HepG2 (cell line): ENCODE data around the gene NCR3LG1. TPM values are rescaled to one million over a fixed set of nuclear protein-coding genes. Genes with fewer than 3 reads are reported as not detected.

ENCODE experiments used
- ATAC-seq: fragments of 200-7000 bp; cut with Tn5 transposase; 3 replicates; pipeline ENCODE4 v1.9.1; 2020; ENCODE audit warnings: mild to moderate bottlenecking, moderate library complexity
- BruUV-seq: library from RNA; stranded (reverse); fragments of 400-500 nt; replicated peaks from 2 replicates; lab custom pipeline; 2021; lab: Mats Ljungman, UMichigan
- CTCF ChIA-PET: fragments of 300-600 bp; formaldehyde crosslinking; extraction: SDS; loops from one replicate; lab custom pipeline; 2021; ENCODE audit warnings: low total read pairs, inconsistent platforms, low intra/inter-chr PET ratio; lab: Yijun Ruan, JAX
- POLR2A ChIA-PET: fragments of 350-600 bp; sonication (Branson Sonifier 250); formaldehyde crosslinking; loops from one replicate; lab custom pipeline; 2020; ENCODE audit warnings: antibody characterized with exemption, inconsistent platforms; lab: Yijun Ruan, JAX
- DNase-seq: peaks from one replicate; pipeline ENCODE4 v3.0.0-alpha.2; 2015; ENCODE audit warnings: low spot score
- FAIRE-seq: peaks from 3 replicates; lab custom pipeline; 2011; peaks lifted over from hg19 to GRCh38; lab: Jason Lieb, UNC
- H2AFZ ChIP-seq: one replicate; pipeline ENCODE4 v1.6.1; 2011; ENCODE audit warnings: low read length, inconsistent platforms
- H3K27ac ChIP-seq: fragments of 300-600 bp; 3 replicates; pipeline ENCODE4 v1.8.0; 2011; ENCODE audit warnings: mixed run types, mild to moderate bottlenecking, mixed read lengths, low read length, inconsistent platforms; ENCODE audit not compliant: insufficient read depth; ENCODE audit errors: extremely low read length
- H3K27me3 ChIP-seq, 2 experiments: fragments of 200-600 bp in 1 of 2; 2 replicates in 1 of 2; 3 replicates in 1 of 2; pipeline versions ENCODE4 v1.6.0 to v1.8.0; 2011; ENCODE audit warnings: low read length in 2 of 2, mild to moderate bottlenecking in 2 of 2, moderate library complexity in 2 of 2, inconsistent platforms in 1 of 2; ENCODE audit not compliant: insufficient read depth in 2 of 2, control insufficient read depth in 1 of 2
- H3K36me3 ChIP-seq, 2 experiments: fragments of 200-600 bp in 1 of 2; replicated peaks in 1 of 2; 2 replicates in 1 of 2; 3 replicates in 1 of 2; pipeline versions ENCODE4 v1.5.1 to v1.8.0; 2011; ENCODE audit warnings: low read length in 2 of 2, inconsistent platforms in 1 of 2; ENCODE audit not compliant: insufficient read depth in 2 of 2, control insufficient read depth in 1 of 2
- H3K4me1 ChIP-seq: 2 replicates; pipeline ENCODE4 v1.5.1; 2012; ENCODE audit warnings: low read length, inconsistent platforms; ENCODE audit not compliant: insufficient read depth
- H3K4me2 ChIP-seq: 2 replicates; pipeline ENCODE4 v1.6.0; 2011; ENCODE audit warnings: low read depth, low read length, inconsistent platforms
- H3K4me3 ChIP-seq, 3 experiments: fragments of 200-600 bp in 1 of 3; sonication (generic), shearing (Covaris generic) in 1 of 3; replicated peaks in 1 of 3; 2 replicates each; pipeline ENCODE4 v1.5.1; 2011 to 2016; ENCODE audit warnings: low read length in 3 of 3, inconsistent platforms in 2 of 3, low read depth in 2 of 3, mild to moderate bottlenecking in 2 of 3, control low read depth in 1 of 3, mixed read lengths in 1 of 3; ENCODE audit not compliant: insufficient read depth in 1 of 3
- H3K79me2 ChIP-seq: one replicate; pipeline ENCODE4 v1.6.1; 2011; ENCODE audit warnings: low read length, inconsistent platforms; ENCODE audit not compliant: insufficient read depth
- H3K9ac ChIP-seq: 2 replicates; pipeline ENCODE4 v1.6.0; 2011; ENCODE audit warnings: mild to moderate bottlenecking, low read depth, low read length, inconsistent platforms; ENCODE audit not compliant: insufficient read depth
- H3K9me3 ChIP-seq: 2 replicates; pipeline ENCODE4 v1.5.1; 2012; ENCODE audit warnings: mild to moderate bottlenecking, low read length
- H4K20me1 ChIP-seq: 2 replicates; pipeline ENCODE4 v1.6.0; 2011; ENCODE audit warnings: inconsistent platforms, mild to moderate bottlenecking, low read length, moderate library complexity; ENCODE audit not compliant: insufficient read depth
- LCORL ChIP-seq, 2 experiments: fragments of 450-650 bp in 1 of 2; sonication (generic) in 1 of 2; formaldehyde crosslinking in 1 of 2; IDR thresholded peaks; 2 replicates each; pipeline versions ENCODE4 v1.5.0 to v1.6.1; 2017 to 2020; ENCODE audit warnings: antibody characterized with exemption in 1 of 2, missing genetic modification reagents in 1 of 2
- MZF1 ChIP-seq: sonication (generic); formaldehyde crosslinking; IDR thresholded peaks from 2 replicates; pipeline ENCODE4 v1.8.1; 2023; ENCODE audit warnings: mild to moderate bottlenecking, missing genetic modification reagents, borderline replicate concordance
- NR2F1 ChIP-seq, 2 experiments: fragments of 450-650 bp in 1 of 2; formaldehyde crosslinking in 1 of 2; IDR thresholded peaks; 2 replicates each; pipeline versions ENCODE4 v1.5.0 to v1.6.1; 2016 to 2020; ENCODE audit warnings: mild to moderate bottlenecking in 1 of 2, missing compliant biosample characterization in 1 of 2, missing genetic modification reagents in 1 of 2, moderate library complexity in 1 of 2
- SKI ChIP-seq: fragments of 450-650 bp; IDR thresholded peaks from one replicate; pipeline ENCODE4 v1.6.1; 2018; ENCODE audit warnings: mild to moderate bottlenecking; ENCODE audit not compliant: partially characterized antibody
- ZBTB8A ChIP-seq: sonication (generic); formaldehyde crosslinking; IDR thresholded peaks from 2 replicates; pipeline ENCODE4 v1.4.0; 2020; ENCODE audit warnings: mild to moderate bottlenecking, low read depth, missing genetic modification reagents, borderline replicate concordance
- ZNF124 ChIP-seq: sonication (generic); formaldehyde crosslinking; IDR thresholded peaks from 2 replicates; pipeline ENCODE4 v1.4.0; 2020; ENCODE audit warnings: missing genetic modification reagents
- ZNF296 ChIP-seq: sonication (generic); formaldehyde crosslinking; conservative IDR thresholded peaks from 2 replicates; pipeline ENCODE4 v1.5.0; 2020; ENCODE audit warnings: mild to moderate bottlenecking, missing genetic modification reagents
- WGBS: methylation state at CpG from one replicate; pipeline ENCODE4 v1.1.6; 2017; ENCODE audit warnings: low lambda C conversion rate; 5-methylcytosine and 5-hydroxymethylcytosine counted together
- in situ Hi-C: cut with HindIII; loops from 2 replicates; pipeline ENCODE4 v1.10.0; 2017; ENCODE audit warnings: low pct_unique_long_range_greater_than_20kb; ENCODE audit not compliant: extremely low pct_ligation_motif_present
- intact Hi-C: fragments of 100-400 bp; cut with micrococcal nuclease; formaldehyde crosslinking; loops from one replicate; pipeline ENCODE4 v1.10.0; 2022; ENCODE audit not compliant: unreplicated experiment
- polyA plus RNA-seq, 8 experiments: library from polyadenylated mRNA; depleted of rRNA in 3 of 8; stranded (reverse) in 7 of 8; unstranded in 1 of 8; fragments of >200 nt; fragmentation: Illumina TruSeq in 4 of 8; extraction: Trizol in 4 of 8; gene quantifications; 2 replicates each; pipeline versions ENCODE4 v1.2.1 to v1.2.3, GENCODE V29; 2011 to 2016; ENCODE audit warnings: low read depth in 4 of 8, missing spikeins in 1 of 8, mixed read lengths in 1 of 8; ENCODE audit not compliant: insufficient read depth in 1 of 8
- total RNA-seq, 5 experiments: library from RNA; depleted of rRNA; stranded (reverse); fragments of >200 nt; fragmentation: Illumina TruSeq; extraction: Trizol; gene quantifications; 2 replicates each; pipeline ENCODE4 v1.2.3, GENCODE V29; 2016; ENCODE audit warnings: low read depth in 1 of 5
- TF ChIP-seq, protein P1 (sequence below): sonication (generic); formaldehyde crosslinking; IDR thresholded peaks from 2 replicates; pipeline ENCODE4 v1.4.0; 2020; ENCODE audit warnings: mild to moderate bottlenecking, missing genetic modification reagents
- TF ChIP-seq, protein P2 (sequence below): IDR thresholded peaks from 2 replicates; pipeline ENCODE4 v1.6.1; 2018; ENCODE audit warnings: missing genetic modification reagents, mild to moderate bottlenecking, missing compliant biosample characterization
- TF ChIP-seq, protein P3 (sequence below): sonication (generic); formaldehyde crosslinking; conservative IDR thresholded peaks from 2 replicates; pipeline ENCODE4 v1.8.0; 2022; ENCODE audit warnings: mild to moderate bottlenecking, moderate library complexity, missing genetic modification reagents
- TF ChIP-seq, protein P4 (sequence below): sonication (generic); formaldehyde crosslinking; IDR thresholded peaks from 2 replicates; pipeline ENCODE4 v1.5.0; 2020; ENCODE audit warnings: missing genetic modification reagents, mild to moderate bottlenecking, borderline replicate concordance

Gene NCR3LG1
- total and polyA plus RNA-seq, 2 of the 13 experiments (the other 11 are each of a cell fraction or from before 2014, with no cell fraction given): 16.1 to 25.1 TPM

DNA sequence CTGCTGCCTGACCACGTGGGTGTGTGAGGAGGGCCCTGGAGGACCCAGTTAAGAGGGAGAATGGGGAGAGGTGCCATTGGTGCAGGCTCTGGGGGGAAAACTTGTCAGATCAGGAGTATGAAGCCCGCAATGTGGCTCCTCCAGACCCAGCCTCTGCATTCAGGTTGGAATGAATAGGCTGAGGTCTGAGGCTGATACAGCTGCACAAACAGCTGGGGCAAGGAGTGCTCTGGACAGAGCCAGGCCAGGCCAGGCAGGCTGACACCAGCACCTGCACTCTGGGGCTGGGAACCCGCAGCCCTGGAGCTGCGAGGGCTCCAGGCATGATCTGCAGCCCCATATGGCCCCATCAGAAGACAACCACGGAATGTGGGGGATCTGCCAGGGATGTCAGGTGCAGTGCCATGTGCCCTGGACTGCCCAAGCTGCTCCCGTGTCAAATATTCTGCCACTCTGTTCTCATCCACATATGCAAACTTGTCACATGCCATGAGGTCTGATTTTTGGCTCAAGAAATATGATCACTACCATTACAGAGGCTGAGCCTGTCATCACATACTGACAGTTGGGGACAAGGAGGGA is 64.0 kb downstream of the NCR3LG1 start:
- intact Hi-C loops: no loop called here
- WGBS: 0% methylated on average over 1 of the region's 6 CpGs

DNA sequence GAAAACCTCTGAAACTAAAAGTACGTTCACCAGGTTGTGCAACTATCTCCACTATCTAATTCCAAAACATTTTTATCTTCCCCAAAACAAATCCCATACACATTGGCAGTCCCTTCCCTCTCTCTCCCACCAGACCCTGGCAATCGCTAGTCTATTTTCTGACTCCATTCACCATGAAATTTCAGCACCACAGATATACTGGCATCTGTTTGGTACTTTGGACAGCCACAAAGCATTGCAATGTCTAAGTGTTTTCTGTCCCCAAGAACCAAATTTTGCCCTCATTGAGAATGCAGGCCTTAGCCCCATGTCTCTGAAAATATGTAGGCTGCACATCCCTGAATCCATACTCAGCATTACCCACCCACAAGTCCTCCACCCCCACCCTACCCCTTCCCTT is 64.9 kb downstream of the NCR3LG1 start:
- Histone ChIP-seq H3K27me3 (peaks cover 2 to 14% of the 10 kb centered on the region in 2 experiments; a peak in 3 of 5 replicates), H3K4me1 (peaks cover 10% of the 10 kb centered on the region), H2AFZ (no peak overlapping the region), H3K9ac (no peak overlapping the region), H3K4me2 (no peak overlapping the region), H3K9me3 (no peaks in the 10 kb centered on the region), H3K27ac (no peak overlapping the region), H3K36me3 (no peaks in the 10 kb centered on the region), H4K20me1 (no peaks in the 10 kb centered on the region), H3K79me2 (no peaks in the 10 kb centered on the region), H3K4me3 (no peak overlapping the region)
- 22% methylated on average over 2 of the region's 2 CpGs for whole genome bisulfite sequencing
- intact Hi-C loops: no loop called here
- ChIA-PET CTCF (no interaction called here), POLR2A (no interaction called here)
- in situ Hi-C loops: no loop called here
- DNase-seq (no peak), FAIRE-seq (no peak), ATAC-seq (no peak)
- no TSS peak for BruUV-seq
- TF ChIP-seq ZBTB8A: no peak
- TF ChIP-seq, protein P1, sequence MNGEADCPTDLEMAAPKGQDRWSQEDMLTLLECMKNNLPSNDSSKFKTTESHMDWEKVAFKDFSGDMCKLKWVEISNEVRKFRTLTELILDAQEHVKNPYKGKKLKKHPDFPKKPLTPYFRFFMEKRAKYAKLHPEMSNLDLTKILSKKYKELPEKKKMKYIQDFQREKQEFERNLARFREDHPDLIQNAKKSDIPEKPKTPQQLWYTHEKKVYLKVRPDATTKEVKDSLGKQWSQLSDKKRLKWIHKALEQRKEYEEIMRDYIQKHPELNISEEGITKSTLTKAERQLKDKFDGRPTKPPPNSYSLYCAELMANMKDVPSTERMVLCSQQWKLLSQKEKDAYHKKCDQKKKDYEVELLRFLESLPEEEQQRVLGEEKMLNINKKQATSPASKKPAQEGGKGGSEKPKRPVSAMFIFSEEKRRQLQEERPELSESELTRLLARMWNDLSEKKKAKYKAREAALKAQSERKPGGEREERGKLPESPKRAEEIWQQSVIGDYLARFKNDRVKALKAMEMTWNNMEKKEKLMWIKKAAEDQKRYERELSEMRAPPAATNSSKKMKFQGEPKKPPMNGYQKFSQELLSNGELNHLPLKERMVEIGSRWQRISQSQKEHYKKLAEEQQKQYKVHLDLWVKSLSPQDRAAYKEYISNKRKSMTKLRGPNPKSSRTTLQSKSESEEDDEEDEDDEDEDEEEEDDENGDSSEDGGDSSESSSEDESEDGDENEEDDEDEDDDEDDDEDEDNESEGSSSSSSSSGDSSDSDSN (CRISPR knock-in tag): no peak
- TF ChIP-seq SKI: no peak
- TF ChIP-seq, protein P2, sequence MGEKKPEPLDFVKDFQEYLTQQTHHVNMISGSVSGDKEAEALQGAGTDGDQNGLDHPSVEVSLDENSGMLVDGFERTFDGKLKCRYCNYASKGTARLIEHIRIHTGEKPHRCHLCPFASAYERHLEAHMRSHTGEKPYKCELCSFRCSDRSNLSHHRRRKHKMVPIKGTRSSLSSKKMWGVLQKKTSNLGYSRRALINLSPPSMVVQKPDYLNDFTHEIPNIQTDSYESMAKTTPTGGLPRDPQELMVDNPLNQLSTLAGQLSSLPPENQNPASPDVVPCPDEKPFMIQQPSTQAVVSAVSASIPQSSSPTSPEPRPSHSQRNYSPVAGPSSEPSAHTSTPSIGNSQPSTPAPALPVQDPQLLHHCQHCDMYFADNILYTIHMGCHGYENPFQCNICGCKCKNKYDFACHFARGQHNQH: no peak
- TF ChIP-seq NR2F1 (CRISPR knock-in tag; IDR thresholded peaks at IDR 0.05): no peak
- no peak for TF ChIP-seq ZNF296 (CRISPR knock-in tag)
- TF ChIP-seq, protein P3, sequence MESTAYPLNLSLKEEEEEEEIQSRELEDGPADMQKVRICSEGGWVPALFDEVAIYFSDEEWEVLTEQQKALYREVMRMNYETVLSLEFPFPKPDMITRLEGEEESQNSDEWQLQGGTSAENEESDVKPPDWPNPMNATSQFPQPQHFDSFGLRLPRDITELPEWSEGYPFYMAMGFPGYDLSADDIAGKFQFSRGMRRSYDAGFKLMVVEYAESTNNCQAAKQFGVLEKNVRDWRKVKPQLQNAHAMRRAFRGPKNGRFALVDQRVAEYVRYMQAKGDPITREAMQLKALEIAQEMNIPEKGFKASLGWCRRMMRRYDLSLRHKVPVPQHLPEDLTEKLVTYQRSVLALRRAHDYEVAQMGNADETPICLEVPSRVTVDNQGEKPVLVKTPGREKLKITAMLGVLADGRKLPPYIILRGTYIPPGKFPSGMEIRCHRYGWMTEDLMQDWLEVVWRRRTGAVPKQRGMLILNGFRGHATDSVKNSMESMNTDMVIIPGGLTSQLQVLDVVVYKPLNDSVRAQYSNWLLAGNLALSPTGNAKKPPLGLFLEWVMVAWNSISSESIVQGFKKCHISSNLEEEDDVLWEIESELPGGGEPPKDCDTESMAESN (CRISPR knock-in tag): no peak
- TF ChIP-seq, protein P4, sequence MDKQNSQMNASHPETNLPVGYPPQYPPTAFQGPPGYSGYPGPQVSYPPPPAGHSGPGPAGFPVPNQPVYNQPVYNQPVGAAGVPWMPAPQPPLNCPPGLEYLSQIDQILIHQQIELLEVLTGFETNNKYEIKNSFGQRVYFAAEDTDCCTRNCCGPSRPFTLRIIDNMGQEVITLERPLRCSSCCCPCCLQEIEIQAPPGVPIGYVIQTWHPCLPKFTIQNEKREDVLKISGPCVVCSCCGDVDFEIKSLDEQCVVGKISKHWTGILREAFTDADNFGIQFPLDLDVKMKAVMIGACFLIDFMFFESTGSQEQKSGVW (CRISPR knock-in tag): no peak
- no peak for TF ChIP-seq MZF1 (CRISPR knock-in tag)
- TF ChIP-seq LCORL (IDR thresholded peaks at IDR 0.05): no peak
- no peak for TF ChIP-seq LCORL (CRISPR knock-in tag; IDR thresholded peaks at IDR 0.05)

More for the DNA sequence above, 64.0 kb downstream of the NCR3LG1 start:
- Histone ChIP-seq H3K27ac (no peak overlapping the region), H3K4me1 (peaks cover 10% of the 10 kb centered on the region), H3K9ac (no peak overlapping the region), H3K4me3 (no peak overlapping the region), H3K9me3 (no peaks in the 10 kb centered on the region), H3K79me2 (no peaks in the 10 kb centered on the region), H3K36me3 (no peaks in the 10 kb centered on the region), H3K27me3 (peaks cover 0 to 13% of the 10 kb centered on the region in 2 experiments; a peak in 2 of 5 replicates), H3K4me2 (no peak overlapping the region)
- POLR2A ChIA-PET: no interaction called here
- no peak for DNase-seq
- CTCF ChIA-PET: no interaction called here
- no peak for ATAC-seq
- no TSS peak for BruUV-seq
- TF ChIP-seq ZNF124 (CRISPR knock-in tag): no peak
- TF ChIP-seq, all 625 proteins: peak for 0
- H4K20me1 ChIP-seq: no peaks in the 10 kb centered on the region
- in situ Hi-C loops: no loop called here
- H2AFZ ChIP-seq: no peak overlapping the region
- no peak for FAIRE-seq
